Stimulated activated naive CD8-positive, alpha-beta T cell treated with anti-CD3 and anti-CD28 coated beads, Interleukin-15, amount 100 ng/mL, for 72 hours (primary cell): ENCODE results near the gene MYO7A.

ENCODE experiments used
- ATAC-seq: fragments of 150-1000 bp; cut with Tn5 transposase; 2 replicates; pipeline ENCODE4 v1.10.0; 2021; ENCODE audit warnings: mild to moderate bottlenecking, moderate library complexity
- DNase-seq, 2 donors: peaks; one replicate each; pipeline ENCODE4 v3.0.0; 2021 to 2022
- H3K27ac Mint-ChIP-seq, 2 donors: one replicate each; pipeline ENCODE4 v1.8.0; 2022; ENCODE audit warnings: mild to moderate bottlenecking in 2 of 2, mixed read lengths in 2 of 2, moderate library complexity in 2 of 2
- H3K27me3 Mint-ChIP-seq: one replicate; pipeline ENCODE4 v1.8.0; 2022; ENCODE audit warnings: mixed read lengths
- H3K4me1 Mint-ChIP-seq: one replicate; pipeline ENCODE4 v1.8.0; 2022; ENCODE audit warnings: mild to moderate bottlenecking, mixed read lengths
- H3K4me3 Mint-ChIP-seq, 2 donors: one replicate each; pipeline ENCODE4 v1.8.0; 2022; ENCODE audit warnings: mild to moderate bottlenecking in 2 of 2, mixed read lengths in 2 of 2, moderate library complexity in 1 of 2
- H3K9me3 Mint-ChIP-seq, 2 donors: one replicate each; pipeline ENCODE4 v1.8.0; 2022; ENCODE audit warnings: mixed read lengths in 2 of 2

MYO7A gene

DNA sequence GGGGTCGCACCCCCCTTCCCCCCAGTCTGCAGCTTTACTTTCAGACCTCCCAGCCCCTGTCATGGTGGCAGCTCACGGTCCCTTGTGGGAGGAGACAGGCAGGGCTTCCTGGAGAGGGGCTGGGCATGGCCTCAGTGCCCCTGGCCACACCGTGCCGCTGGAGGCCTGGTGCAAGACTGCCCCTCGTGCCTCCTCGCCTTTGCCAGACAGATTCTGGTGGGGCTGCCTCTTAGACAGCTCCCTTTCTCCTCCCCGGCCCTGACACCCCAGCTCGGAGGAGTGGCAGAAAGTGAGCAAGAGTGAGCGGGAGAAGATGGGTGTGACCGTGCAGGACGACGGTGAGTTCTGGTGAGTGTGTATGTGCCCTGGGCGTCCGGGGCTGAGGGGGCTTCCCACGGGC is 12.1 kb upstream of the MYO7A start:
- H3K4me3 Mint-ChIP-seq = no peak overlapping the region

GRCh38 chr11:77117492-77117891 is 10.6 kb upstream of the MYO7A start:
- H3K4me1 Mint-ChIP-seq = peaks cover 10% of the 10 kb centered on the region
- ATAC-seq (no peak), DNase-seq (no peak)
- H3K27ac Mint-ChIP-seq = no peak overlapping the region
- H3K9me3 Mint-ChIP-seq = no peaks in the 10 kb centered on the region
- H3K4me3 Mint-ChIP-seq = no peak overlapping the region
- H3K27me3 Mint-ChIP-seq = no peaks in the 10 kb centered on the region

More for the DNA sequence above, 12.1 kb upstream of the MYO7A start:
- DNase-seq (no peak), ATAC-seq (peak; percentile 8)
- Mint-ChIP-seq H3K9me3 (no peaks in the 10 kb centered on the region), H3K4me1 (peaks cover 10% of the 10 kb centered on the region), H3K27me3 (no peaks in the 10 kb centered on the region), H3K27ac (no peak overlapping the region)

DNA sequence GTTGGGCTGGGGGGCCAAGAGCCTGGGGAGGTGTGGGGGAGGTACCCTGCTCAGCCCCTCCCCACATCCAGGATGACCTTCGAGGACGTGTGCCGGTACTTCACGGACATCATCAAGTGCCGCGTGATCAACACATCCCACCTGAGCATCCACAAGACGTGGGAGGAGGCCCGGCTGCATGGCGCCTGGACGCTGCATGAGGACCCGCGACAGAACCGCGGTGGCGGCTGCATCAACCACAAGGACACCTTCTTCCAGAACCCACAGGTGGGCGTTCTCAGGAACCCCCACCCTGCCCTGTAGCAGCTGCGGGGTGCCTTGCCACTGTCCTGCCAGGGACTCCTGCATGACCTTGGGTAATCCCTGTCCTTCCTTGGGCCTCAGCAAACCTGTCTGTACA is 10.0 kb upstream of the MYO7A start:
- no peak overlapping the region for H3K27ac Mint-ChIP-seq
- no peak for DNase-seq
- no peaks in the 10 kb centered on the region for H3K9me3 Mint-ChIP-seq
- no peak overlapping the region for H3K4me3 Mint-ChIP-seq
- H3K4me1 Mint-ChIP-seq = peaks cover 10% of the 10 kb centered on the region
- no peak for ATAC-seq
- no peaks in the 10 kb centered on the region for H3K27me3 Mint-ChIP-seq

DNA sequence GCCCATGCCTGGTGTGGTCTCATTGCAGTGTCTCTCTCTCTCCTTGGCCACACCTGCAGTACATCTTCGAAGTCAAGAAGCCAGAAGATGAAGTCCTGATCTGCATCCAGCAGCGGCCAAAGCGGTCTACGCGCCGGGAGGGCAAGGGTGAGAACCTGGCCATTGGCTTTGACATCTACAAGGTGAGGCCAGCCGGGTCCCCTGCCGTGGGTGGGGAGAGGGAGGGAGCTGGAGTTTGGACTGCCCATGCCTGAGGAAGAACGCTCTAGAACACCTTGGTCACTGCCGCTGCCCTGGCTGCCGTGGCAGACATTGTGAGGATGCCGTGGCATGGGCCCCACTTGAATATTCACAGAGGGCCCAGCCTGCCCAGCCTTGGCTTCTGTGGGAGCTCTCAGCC is 9.1 kb upstream of the MYO7A start:
- DNase-seq (no peak), ATAC-seq (no peak)
- H3K4me3 Mint-ChIP-seq = no peak overlapping the region
- peaks cover under 1% of the 10 kb centered on the region for H3K4me1 Mint-ChIP-seq
- H3K27me3 Mint-ChIP-seq = no peaks in the 10 kb centered on the region
- no peaks in the 10 kb centered on the region for H3K9me3 Mint-ChIP-seq
- peak overlapping the region in 1 of 2 donors; percentile 75 for H3K27ac Mint-ChIP-seq

- Mint-ChIP-seq H3K27ac (no peak overlapping the region), H3K9me3 (no peaks in the 10 kb centered on the region), H3K27me3 (no peaks in the 10 kb centered on the region), H3K4me1 (no peaks in the 10 kb centered on the region), H3K4me3 (no peak overlapping the region)
- DNase-seq (no peak), ATAC-seq (no peak)
These were observed 8.5 kb upstream of the MYO7A start for GRCh38 chr11:77119531-77119936.

DNA sequence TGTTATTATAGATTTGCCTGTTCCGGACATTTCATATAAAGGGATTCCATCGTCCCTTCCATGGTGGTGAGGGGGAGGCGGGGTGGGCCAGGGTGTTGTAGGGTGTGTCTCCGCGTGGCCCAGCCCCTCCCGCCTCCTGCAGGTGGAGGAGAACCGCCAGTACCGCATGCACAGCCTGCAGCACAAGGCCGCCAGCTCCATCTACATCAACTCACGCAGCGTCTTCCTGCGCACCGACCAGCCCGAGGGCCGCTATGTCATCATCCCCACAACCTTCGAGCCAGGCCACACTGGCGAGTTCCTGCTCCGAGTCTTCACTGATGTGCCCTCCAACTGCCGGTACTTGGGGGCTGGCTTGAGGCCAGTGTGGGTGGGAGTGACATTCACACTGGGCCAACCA is 7.5 kb upstream of the MYO7A start:
- Mint-ChIP-seq H3K27ac (no peak overlapping the region), H3K4me1 (no peaks in the 10 kb centered on the region), H3K4me3 (no peak overlapping the region), H3K27me3 (no peaks in the 10 kb centered on the region), H3K9me3 (no peaks in the 10 kb centered on the region)
- no peak for DNase-seq
- no peak for ATAC-seq

- DNase-seq = no peak
- peaks cover 1% of the 10 kb centered on the region for H3K4me1 Mint-ChIP-seq
- peak overlapping the region in 1 of 2 donors; percentile 65 for H3K27ac Mint-ChIP-seq
- no peak overlapping the region for H3K4me3 Mint-ChIP-seq
- H3K27me3 Mint-ChIP-seq = peaks cover 2% of the 10 kb centered on the region
- peak; percentile 11 for ATAC-seq
- H3K9me3 Mint-ChIP-seq = no peaks in the 10 kb centered on the region
These were observed 6.9 kb upstream of the MYO7A start for GRCh38 chr11:77121096-77121640.

GRCh38 chr11:77121876-77122575 is 6.0 kb upstream of the MYO7A start:
- Mint-ChIP-seq H3K4me1 (peaks cover 10% of the 10 kb centered on the region), H3K4me3 (no peak overlapping the region), H3K27ac (peak overlapping the region in 1 of 2 donors; percentile 85), H3K27me3 (peaks cover 11% of the 10 kb centered on the region), H3K9me3 (no peaks in the 10 kb centered on the region)
- ATAC-seq = no peak
- DNase-seq = no peak

DNA sequence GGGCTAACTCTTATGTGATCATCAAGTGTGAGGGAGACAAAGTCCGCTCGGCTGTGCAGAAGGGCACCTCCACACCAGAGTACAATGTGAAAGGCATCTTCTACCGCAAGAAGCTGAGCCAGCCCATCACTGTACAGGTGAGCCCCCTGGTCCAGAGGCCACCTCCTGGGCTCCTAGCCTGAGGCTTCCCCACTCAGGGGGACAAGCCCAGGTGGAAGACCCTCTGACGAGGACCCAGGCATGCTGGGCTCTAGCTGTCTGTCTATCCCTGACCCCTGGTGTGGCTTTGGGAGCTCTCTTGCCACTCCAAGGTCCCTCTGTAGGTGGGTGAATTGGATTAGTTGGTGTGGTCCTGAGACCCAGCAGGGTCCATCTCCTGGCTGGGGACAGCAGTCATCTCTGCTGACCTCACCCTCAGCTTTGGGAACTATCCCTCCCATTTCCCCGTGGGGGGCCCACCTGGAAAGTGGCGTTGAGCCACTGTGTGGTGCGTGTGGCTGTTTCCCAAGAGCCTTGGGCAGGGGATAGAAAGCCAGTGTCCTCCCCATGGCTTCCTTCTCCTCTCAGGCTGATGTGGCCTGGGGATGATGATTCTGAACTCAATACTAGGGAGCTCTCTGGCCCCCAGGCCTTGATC is 5.4 kb upstream of the MYO7A start:
- peaks cover 17% of the 10 kb centered on the region for H3K4me1 Mint-ChIP-seq
- no peak for ATAC-seq
- peaks cover 18% of the 10 kb centered on the region for H3K27me3 Mint-ChIP-seq

GRCh38 chr11:77123591-77123990 is 4.5 kb upstream of the MYO7A start:
- H3K4me3 Mint-ChIP-seq = no peak overlapping the region

More for the DNA sequence above, 5.4 kb upstream of the MYO7A start:
- Mint-ChIP-seq H3K9me3 (no peaks in the 10 kb centered on the region), H3K4me3 (no peak overlapping the region), H3K27ac (peak overlapping the region in 1 of 2 donors; percentile 67)
- DNase-seq = no peak

DNA sequence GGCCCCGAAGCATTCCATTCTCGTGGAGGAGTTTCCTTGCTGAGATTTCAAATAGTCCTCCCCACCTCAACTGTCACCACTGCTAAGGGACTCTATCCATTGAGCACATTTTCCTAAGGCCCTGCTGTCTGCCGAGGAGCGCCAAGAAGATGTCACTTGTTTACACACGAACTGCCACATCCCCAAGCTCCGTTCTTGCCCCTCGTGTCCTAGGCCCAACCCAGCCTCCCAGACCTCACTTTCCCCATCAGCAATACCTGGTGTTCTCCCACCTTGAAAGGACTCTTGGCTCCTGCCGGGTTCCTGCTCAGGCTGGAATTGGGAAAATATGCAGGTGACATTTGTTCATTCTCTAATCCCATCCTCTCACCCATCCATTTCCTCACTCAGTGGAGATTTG is 4.0 kb upstream of the MYO7A start:
- H3K4me1 Mint-ChIP-seq = peaks cover 24% of the 10 kb centered on the region
- H3K9me3 Mint-ChIP-seq = no peaks in the 10 kb centered on the region
- DNase-seq (no peak), ATAC-seq (no peak)
- H3K27ac Mint-ChIP-seq = peak overlapping the region in 1 of 2 donors; percentile 95
- peaks cover 29% of the 10 kb centered on the region for H3K27me3 Mint-ChIP-seq
- H3K4me3 Mint-ChIP-seq = no peak overlapping the region

More at GRCh38 chr11:77123591-77123990, 4.5 kb upstream of the MYO7A start:
- Mint-ChIP-seq H3K27ac (no peak overlapping the region), H3K9me3 (no peaks in the 10 kb centered on the region), H3K27me3 (peaks cover 27% of the 10 kb centered on the region), H3K4me1 (peaks cover 24% of the 10 kb centered on the region)
- DNase-seq (no peak), ATAC-seq (no peak)

- Mint-ChIP-seq H3K4me3 (no peak overlapping the region), H3K27me3 (peaks cover 29% of the 10 kb centered on the region), H3K4me1 (peaks cover 24% of the 10 kb centered on the region), H3K9me3 (no peaks in the 10 kb centered on the region), H3K27ac (peak overlapping the region in 1 of 2 donors; percentile 95)
- DNase-seq = no peak
- no peak for ATAC-seq
These were observed 3.6 kb upstream of the MYO7A start for GRCh38 chr11:77124488-77124887.

DNA sequence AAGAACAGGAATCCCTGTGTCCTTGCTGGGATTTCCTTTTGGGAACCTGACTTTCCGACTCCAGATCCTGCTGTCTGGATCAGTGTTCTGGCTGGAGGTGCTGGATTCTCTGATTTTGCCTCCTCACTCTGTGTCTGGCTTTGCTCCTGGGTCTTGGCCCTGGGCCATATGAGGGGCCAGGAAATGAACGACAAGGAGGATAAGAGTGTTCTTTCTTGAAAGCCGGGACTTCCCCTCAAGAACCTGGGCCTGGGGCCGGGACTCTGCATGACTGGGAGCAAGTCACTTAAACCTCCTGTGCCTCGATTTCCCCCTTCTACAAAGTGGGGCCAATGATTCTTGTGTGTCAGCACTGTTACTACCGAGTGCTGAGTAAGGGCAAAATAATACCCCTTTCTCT is 2.9 kb upstream of the MYO7A start:
- H3K4me3 Mint-ChIP-seq = no peak overlapping the region
- H3K27me3 Mint-ChIP-seq = peaks cover 29% of the 10 kb centered on the region
- no peak for DNase-seq
- H3K4me1 Mint-ChIP-seq = peaks cover 24% of the 10 kb centered on the region
- ATAC-seq = no peak
- H3K9me3 Mint-ChIP-seq = no peaks in the 10 kb centered on the region
- H3K27ac Mint-ChIP-seq = no peak overlapping the region

DNA sequence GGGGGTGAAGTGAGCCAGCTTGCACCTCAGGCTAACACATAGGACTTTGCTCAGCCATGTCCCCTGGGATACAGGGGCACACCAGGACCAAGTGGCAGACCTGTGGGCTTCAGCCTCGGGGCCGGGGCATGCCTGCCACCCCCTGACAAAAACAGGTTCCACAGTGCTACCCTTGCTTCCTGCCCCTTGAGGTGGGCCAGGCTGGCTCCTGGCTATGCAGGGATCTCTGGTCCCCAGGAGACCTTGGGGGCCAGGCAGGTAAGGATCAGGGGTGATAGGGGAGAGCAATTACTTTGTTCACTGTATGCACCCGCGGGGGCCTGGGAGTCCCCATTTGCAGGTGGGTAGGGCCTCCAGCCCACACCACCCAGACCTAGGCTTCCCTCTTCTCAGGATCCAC is 2.4 kb upstream of the MYO7A start:
- DNase-seq = no peak
- no peak for ATAC-seq
- Mint-ChIP-seq H3K9me3 (no peaks in the 10 kb centered on the region), H3K4me3 (no peak overlapping the region), H3K27ac (no peak overlapping the region), H3K27me3 (peaks cover 29% of the 10 kb centered on the region), H3K4me1 (peaks cover 24% of the 10 kb centered on the region)

- Mint-ChIP-seq H3K27ac (peak overlapping the region in 1 of 2 donors; percentile 65), H3K9me3 (no peaks in the 10 kb centered on the region), H3K4me1 (peaks cover 24% of the 10 kb centered on the region), H3K27me3 (peaks cover 29% of the 10 kb centered on the region), H3K4me3 (peak overlapping the region; percentile 40 to 49)
- DNase-seq = no peak
- no peak for ATAC-seq
These were observed 1.8 kb upstream of the MYO7A start for GRCh38 chr11:77126156-77126775.

- Mint-ChIP-seq H3K27me3 (peaks cover 29% of the 10 kb centered on the region), H3K27ac (no peak overlapping the region), H3K4me3 (peak overlapping the region in 1 of 2 donors; percentile 81), H3K4me1 (peaks cover 24% of the 10 kb centered on the region), H3K9me3 (no peaks in the 10 kb centered on the region)
- peak; percentile 16 for ATAC-seq
- no peak for DNase-seq
These were observed 1.2 kb upstream of the MYO7A start for GRCh38 chr11:77126861-77127234.
